Adipose tissue (tissue), 3 donors: ENCODE measurements around the gene ATR. TPM values are rescaled to one million over a fixed set of nuclear protein-coding genes. Genes with fewer than 3 reads are reported as not detected.
"Not testable (repeated sequence)": the region's sequence is repeated elsewhere in the genome, so short reads cannot be mapped to it uniquely, and the experiment has no call there.

Experiments
- H3K27ac ChIP-seq: one replicate; pipeline ENCODE4 v1.5.1; 2013; ENCODE audit warnings: low read depth, low read length
- WGBS, 3 donors: extraction: QIAGEN DNeasy Blood & Tissue Kit; methylation state at CpG; one replicate each; pipeline ENCODE4 v1.1.7; 2013; 5-methylcytosine and 5-hydroxymethylcytosine counted together
- polyA plus RNA-seq, 3 donors: library from polyadenylated mRNA; stranded (reverse); fragments of 200-250 nt; gene quantifications; one replicate each; pipeline ENCODE4 v1.2.3, GENCODE V29; 2013
- donor health status: healthy with polysubstance abuse.
- donor health status: Bipolar disorder and iron deficiency.
- donor health status: healthy.

Gene ATR
- polyA plus RNA-seq, 3 donors: 5.6 to 10.1 (median 7.8) TPM

DNA sequence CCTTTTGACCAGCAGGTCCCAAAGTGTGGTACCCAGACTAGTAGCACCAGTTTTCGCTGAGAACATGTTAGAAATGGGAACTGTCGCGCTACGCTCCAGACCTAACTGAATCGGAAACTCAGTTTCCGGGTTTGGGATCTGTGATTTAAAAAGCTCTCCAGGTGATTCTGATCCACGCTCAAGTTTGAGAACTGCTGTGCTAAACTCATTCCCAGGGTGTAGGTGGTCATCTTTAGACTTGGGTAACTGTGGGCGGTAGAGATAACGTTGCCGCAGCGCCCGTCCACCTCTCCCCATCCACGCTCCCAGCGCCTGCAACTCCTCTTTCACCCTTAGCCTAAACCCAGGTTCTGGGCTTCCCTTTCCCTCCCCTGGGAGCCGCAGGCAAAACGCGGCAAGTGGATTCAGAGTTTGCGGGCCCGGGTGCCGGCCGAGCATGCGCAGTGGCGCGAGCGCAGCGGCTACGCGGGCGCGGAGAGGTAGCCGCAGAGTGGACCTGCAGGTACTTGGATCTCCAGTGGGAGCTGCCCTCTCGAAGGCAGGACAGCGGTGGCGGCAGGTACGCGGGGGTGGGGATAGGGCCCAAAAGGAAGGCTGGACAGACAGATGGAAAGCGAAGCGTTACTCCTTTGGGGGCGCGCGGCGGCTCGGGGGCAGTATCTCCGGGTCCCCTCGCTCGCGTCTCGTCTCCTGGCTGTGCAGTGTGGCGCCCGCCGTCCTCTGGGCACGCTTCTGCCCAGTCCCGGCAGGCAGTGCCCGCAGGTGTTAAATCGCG, 17.6 kb upstream of the ATR start, which contains the start of gene PLS1:
PLS1 (plus strand) TSS at position 443 of the 775 bp plus-strand sequence. CDS start 67,845 bp downstream, outside the sequence.
- H3K27ac ChIP-seq: no peak within 1 kb of the TSS
- WGBS, 3 donors: 0 to 1% (median 0%) methylated on average over 44 to 56 of the region's 56 CpGs

DNA sequence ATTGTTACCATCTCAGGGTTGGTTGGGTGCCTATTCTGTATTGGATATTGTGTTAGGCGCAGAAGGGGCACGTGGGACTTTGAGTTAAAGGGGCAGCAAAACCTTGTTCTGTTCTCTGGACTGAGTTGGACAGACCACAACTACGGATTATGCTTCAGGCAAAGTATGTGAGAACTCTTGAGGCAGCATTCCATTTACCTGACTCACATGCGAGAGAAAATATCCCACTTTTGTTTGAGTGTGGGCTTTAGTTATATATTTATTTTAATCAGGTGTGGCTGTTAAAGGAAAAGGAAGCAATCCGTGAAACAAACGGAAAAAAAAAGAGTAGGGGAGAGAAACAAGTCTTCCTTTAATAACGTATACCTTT, 17.0 kb upstream of the ATR start:
- WGBS, 3 donors: 6 to 23% (median 17%) methylated on average over 7 of the region's 7 CpGs
- no peak overlapping the region for H3K27ac ChIP-seq

DNA sequence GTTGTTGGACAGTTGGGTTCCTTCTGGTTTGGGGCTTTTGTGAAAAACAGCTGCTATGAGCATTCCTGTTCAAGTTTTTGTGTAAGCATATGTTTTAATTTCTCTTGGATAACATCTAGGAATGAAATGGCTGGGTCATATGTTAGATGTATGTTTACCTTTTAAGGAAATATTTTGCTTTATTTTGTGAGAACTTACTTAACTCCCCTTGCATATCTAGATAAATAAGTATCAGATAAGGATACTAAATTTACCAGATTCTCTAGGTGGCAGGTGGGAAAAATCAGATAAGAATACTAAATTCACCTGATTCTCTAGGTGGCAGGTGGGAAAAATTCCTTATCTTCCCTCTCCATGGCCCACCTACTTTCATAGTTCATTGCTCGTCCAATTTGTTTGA, 16.6 kb upstream of the ATR start:
- 13 to 36% (median 33%) methylated on average over 1 of the region's 1 CpG for WGBS, 3 donors
- H3K27ac ChIP-seq: no peak overlapping the region

GRCh38 chr3:142592268-142592667, 13.7 kb upstream of the ATR start:
- WGBS, 3 donors: 94 to 98% (median 95%) methylated on average over 7 of the region's 7 CpGs
- H3K27ac ChIP-seq: not testable (repeated sequence)

- H3K27ac ChIP-seq: no peak overlapping the region
- 68 to 80% (median 72%) methylated on average over 1 of the region's 1 CpG for WGBS, 3 donors
Measured at GRCh38 chr3:142588703-142589102, 10.2 kb upstream of the ATR start.

DNA sequence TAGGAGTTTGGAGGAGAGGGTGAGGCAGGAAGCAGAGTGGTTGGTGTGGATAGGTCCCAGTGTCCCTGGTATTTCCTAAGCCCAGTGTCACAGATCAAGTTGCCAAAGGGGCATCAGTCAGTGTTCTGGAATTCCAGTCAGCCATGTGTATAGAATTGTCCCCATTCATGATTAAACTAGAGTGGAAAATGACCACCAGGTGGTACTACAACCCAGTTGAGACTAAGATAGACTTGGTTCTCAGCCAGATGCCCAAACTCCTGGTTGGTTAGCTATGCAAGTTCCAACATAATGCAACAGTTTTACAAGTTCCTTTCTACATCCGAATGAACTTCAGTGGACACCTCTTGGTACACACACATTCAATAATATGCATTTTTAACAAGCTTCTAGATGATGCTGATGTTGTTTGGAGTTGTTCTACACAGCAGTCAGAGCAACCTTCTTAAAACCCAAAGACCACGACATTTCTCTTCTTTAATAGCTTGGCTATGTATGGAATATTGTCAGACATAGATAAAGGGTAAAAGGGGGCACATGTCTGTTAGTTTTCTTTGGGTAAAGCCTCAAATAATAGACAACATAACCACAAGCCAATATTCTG, 8.4 kb upstream of the ATR start:
- H3K27ac ChIP-seq: no peak overlapping the region

DNA sequence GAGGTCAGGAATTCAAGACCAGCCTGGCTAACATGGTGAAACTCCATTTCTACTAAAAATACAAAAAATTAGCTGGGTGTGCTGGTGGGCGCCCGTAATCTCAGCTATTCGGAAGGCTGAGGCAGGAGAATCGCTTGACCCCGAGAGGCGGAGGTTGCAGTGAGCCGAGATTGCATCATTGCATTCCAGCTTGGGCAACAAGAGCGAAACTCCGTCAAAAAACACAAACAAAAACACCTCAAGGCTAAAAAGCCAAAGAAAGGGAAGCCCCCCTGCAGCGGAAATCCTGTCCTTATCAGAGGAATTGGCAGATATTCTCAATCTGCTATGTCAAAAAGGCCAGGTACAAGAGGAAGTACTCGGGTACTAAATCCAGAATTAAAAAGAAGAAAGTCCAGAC, 2.5 kb upstream of the ATR start:
- H3K27ac ChIP-seq: not testable (repeated sequence)
- 63 to 86% (median 78%) methylated on average over 11 of the region's 11 CpGs for WGBS, 3 donors

More for the DNA sequence above, 8.4 kb upstream of the ATR start:
- 37 to 47% (median 43%) methylated on average over 2 of the region's 2 CpGs for WGBS, 3 donors

DNA sequence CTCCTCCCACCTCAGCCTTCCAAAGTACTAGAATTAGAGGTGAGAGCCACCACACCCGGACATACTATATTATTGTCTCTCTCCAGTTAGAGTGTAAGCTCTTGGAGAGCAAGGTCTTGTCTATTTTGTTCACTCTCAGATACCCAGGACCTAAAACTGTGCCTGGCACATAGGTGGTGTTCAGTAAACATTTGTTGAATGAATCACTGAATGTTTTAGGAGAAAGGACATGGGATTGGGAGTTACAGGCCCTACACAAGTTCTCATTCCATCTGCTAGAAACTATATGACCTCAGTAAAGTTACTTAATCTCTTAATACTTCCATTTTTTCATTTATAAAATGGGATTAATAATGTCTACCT, 1.5 kb upstream of the ATR start:
- no peak overlapping the region for H3K27ac ChIP-seq
- WGBS, 3 donors: 92 to 100% (median 97%) methylated on average over 1 of the region's 1 CpG

DNA sequence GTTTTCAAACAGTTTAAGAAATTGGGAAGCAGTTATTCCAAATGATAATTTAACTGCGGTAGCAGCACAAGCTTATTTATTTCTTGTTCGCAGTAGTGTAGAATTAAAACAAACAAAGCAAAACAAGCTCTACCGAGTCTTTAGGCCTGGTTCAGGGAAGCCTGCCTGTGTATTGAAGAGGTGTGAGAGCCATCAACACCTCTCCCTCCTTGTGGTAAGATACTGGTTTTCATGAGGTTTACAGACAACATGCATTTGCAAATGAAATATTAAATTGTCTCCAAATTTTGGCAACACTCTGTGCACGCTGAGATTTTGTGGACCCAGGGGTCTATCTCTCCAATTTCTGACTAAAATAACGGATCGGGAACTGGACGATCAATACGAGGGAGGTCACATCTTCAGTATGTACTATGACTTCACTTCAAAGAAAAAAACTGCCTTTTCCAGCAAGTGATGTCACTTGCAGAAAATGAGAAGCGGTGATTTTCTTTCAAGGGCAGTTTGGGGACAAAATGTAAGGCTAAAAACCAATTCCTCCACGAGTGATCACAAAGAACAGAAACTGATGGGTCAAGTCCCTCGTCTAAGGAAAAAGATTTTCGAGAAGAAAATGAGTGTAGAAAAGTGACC, 721 bp downstream of the ATR start:
- H3K27ac ChIP-seq: peak overlapping the region; percentile 9
- 4 to 12% (median 10%) methylated on average over 12 of the region's 12 CpGs for whole genome bisulfite sequencing, 3 donors

- H3K27ac ChIP-seq: no peak overlapping the region
Measured at GRCh38 chr3:142576792-142577191, 1.7 kb downstream of the ATR start.

- H3K27ac ChIP-seq: no peak overlapping the region
- WGBS, 3 donors: 31 to 55% (median 46%) methylated on average over 1 of the region's 1 CpG
Measured at GRCh38 chr3:142574665-142575064, 3.9 kb downstream of the ATR start.

DNA sequence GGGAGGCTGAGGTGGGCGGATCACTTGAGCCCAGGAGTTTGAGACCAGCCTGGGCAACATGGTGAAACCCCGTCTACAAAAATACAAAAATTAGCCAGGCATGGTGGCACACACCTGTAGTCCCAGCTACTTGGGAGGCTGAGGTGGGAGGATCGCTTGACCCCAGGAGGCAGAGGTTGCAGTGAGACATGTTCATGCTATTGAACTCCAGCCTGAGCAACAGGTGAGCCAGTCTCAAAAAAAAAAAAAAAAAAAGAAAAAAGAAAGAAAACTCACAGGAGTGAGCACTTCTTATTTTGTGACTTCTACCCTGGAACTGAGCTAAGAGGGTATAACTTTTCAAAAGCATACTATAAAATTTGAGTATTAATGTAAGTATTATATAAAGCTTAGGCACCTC, 4.3 kb downstream of the ATR start:
- 93 to 96% (median 95%) methylated on average over 3 of the region's 3 CpGs for WGBS, 3 donors

GRCh38 chr3:142569422-142569821, 9.1 kb downstream of the ATR start:
- WGBS, 3 donors: 96 to 98% (median 96%) methylated on average over 3 of the region's 3 CpGs
- H3K27ac ChIP-seq: not testable (repeated sequence)

More for the DNA sequence above, 4.3 kb downstream of the ATR start:
- H3K27ac ChIP-seq: not testable (repeated sequence)

GRCh38 chr3:142568393-142569017, 10.0 kb downstream of the ATR start:
- H3K27ac ChIP-seq: no peak overlapping the region
- 76 to 82% (median 82%) methylated on average over 16 to 21 of the region's 21 CpGs for whole genome bisulfite sequencing, 3 donors

- no peak overlapping the region for H3K27ac ChIP-seq
- 82 to 94% (median 87%) methylated on average over 3 of the region's 3 CpGs for WGBS, 3 donors
Measured at GRCh38 chr3:142566096-142566495, 12.4 kb downstream of the ATR start.

- no peak overlapping the region for H3K27ac ChIP-seq
- WGBS, 3 donors: 69 to 95% (median 95%) methylated on average over 4 of the region's 4 CpGs
Measured at GRCh38 chr3:142563496-142563997, 15.0 kb downstream of the ATR start.

GRCh38 chr3:142560118-142560517, 18.4 kb downstream of the ATR start:
- no peak overlapping the region for H3K27ac ChIP-seq

- no peak overlapping the region for H3K27ac ChIP-seq
- 93 to 100% (median 98%) methylated on average over 1 of the region's 1 CpG for WGBS, 3 donors
Measured at GRCh38 chr3:142553741-142554140, 24.8 kb downstream of the ATR start.

DNA sequence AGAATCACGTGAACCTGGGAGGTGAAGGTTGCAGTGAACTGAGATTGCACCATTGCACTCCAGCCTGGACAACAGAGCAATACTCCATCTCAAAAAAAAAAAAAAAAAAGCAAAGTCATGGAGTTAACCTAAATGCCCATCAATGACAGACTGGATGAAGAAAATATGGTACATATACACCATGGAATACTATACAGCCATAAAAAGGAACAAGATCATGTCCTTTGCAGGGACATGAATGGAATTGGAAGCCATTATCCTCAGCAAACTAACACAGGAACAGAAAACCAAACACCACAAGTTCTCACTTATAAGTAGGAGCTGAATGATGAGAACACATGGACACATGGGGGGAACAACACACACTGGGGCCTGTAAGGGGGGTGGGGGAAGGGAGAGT, 26.0 kb downstream of the ATR start:
- H3K27ac ChIP-seq: not testable (repeated sequence)
- 94 to 100% (median 95%) methylated on average over 1 of the region's 1 CpG for WGBS, 3 donors
